GM23248 (cell line): Measurements from ENCODE around the gene TSPEAR. TPM values are rescaled to one million over a fixed set of nuclear protein-coding genes. Genes with fewer than 3 reads are reported as not detected.

ENCODE experiments used
- DNase-seq: peaks from one replicate; pipeline ENCODE4 v3.0.0-alpha.2; 2015
- H2AFZ ChIP-seq: fragments of 200-600 bp; sonication (generic); 2 replicates; pipeline ENCODE4 v1.6.1; 2016; ENCODE audit warnings: antibody characterized with exemption
- H3F3A ChIP-seq: fragments of 200-600 bp; sonication (generic); 2 replicates; pipeline ENCODE4 v1.6.1; 2016; ENCODE audit warnings: mild to moderate bottlenecking, antibody characterized with exemption, mixed run types; ENCODE audit not compliant: insufficient read depth
- H3K27ac ChIP-seq: fragments of 200-600 bp; sonication (generic); 2 replicates; pipeline ENCODE4 v1.5.1; 2016; ENCODE audit warnings: mild to moderate bottlenecking
- H3K27me3 ChIP-seq: fragments of 200-600 bp; sonication (generic); replicated peaks from 2 replicates; pipeline ENCODE4 v1.6.1; 2016; ENCODE audit warnings: mild to moderate bottlenecking; ENCODE audit not compliant: insufficient read depth
- H3K36me3 ChIP-seq: fragments of 200-600 bp; sonication (generic); 2 replicates; pipeline ENCODE4 v1.6.1; 2016; ENCODE audit warnings: low read depth, mild to moderate bottlenecking
- H3K4me1 ChIP-seq: fragments of 200-600 bp; sonication (generic); 2 replicates; pipeline ENCODE4 v1.6.1; 2016; ENCODE audit warnings: mild to moderate bottlenecking; ENCODE audit not compliant: insufficient read depth
- H3K4me2 ChIP-seq: fragments of 200-600 bp; sonication (generic); one replicate; pipeline ENCODE4 v1.6.1; 2016; ENCODE audit warnings: mild to moderate bottlenecking; ENCODE audit not compliant: unreplicated experiment
- H3K4me3 ChIP-seq: fragments of 200-600 bp; sonication (generic); 2 replicates; pipeline ENCODE4 v1.5.1; 2016; ENCODE audit warnings: mild to moderate bottlenecking
- H3K79me2 ChIP-seq: fragments of 200-600 bp; sonication (generic); 2 replicates; pipeline ENCODE4 v1.6.1; 2016; ENCODE audit warnings: mild to moderate bottlenecking; ENCODE audit not compliant: insufficient read depth
- H3K9ac ChIP-seq: fragments of 200-600 bp; sonication (generic); 2 replicates; pipeline ENCODE4 v1.6.1; 2016; ENCODE audit warnings: mild to moderate bottlenecking
- H3K9me2 ChIP-seq: fragments of 200-600 bp; sonication (generic); 2 replicates; pipeline ENCODE4 v1.6.1; 2016; ENCODE audit warnings: mixed run types, mild to moderate bottlenecking, moderate library complexity; ENCODE audit not compliant: insufficient read depth
- H3K9me3 ChIP-seq: fragments of 200-600 bp; sonication (generic); one replicate; pipeline ENCODE4 v1.6.1; 2017; ENCODE audit warnings: low read depth
- H4K20me1 ChIP-seq: fragments of 200-600 bp; sonication (generic); 2 replicates; pipeline ENCODE4 v1.6.0; 2016; ENCODE audit not compliant: insufficient read depth
- EZH2 ChIP-seq: fragments of 200-600 bp; sonication (generic); IDR thresholded peaks from 2 replicates; pipeline ENCODE4 v1.6.1; 2018; ENCODE audit warnings: antibody characterized with exemption, mild to moderate bottlenecking; ENCODE audit not compliant: insufficient read depth, poor library complexity, severe bottlenecking
- EZH2phosphoT487 ChIP-seq: fragments of 200-600 bp; sonication (generic); IDR thresholded peaks from 2 replicates; pipeline ENCODE4 v1.6.1; 2018; ENCODE audit warnings: antibody characterized with exemption, moderate library complexity, mild to moderate bottlenecking, low read depth; ENCODE audit not compliant: insufficient read depth
- WGBS, 2 experiments: methylation state at CpG; one replicate each; pipeline ENCODE4 v1.1.6; 2015 to 2017; ENCODE audit warnings: low lambda C conversion rate in 2 of 2, low coverage in 1 of 2; ENCODE audit errors: missing lambda C conversion rate in 2 of 2; 5-methylcytosine and 5-hydroxymethylcytosine counted together
- in situ Hi-C: fragments of 300-500 bp; cut with MboI; formaldehyde crosslinking; loops from 2 replicates; pipeline ENCODE4 v1.15.0; 2020
- polyA plus RNA-seq: library from polyadenylated mRNA; unstranded; fragments of >200 nt; fragmentation: Nextera tagmentation; extraction: Ambion mirVana; gene quantifications from 2 replicates; pipeline ENCODE4 v1.2.1, GENCODE V29; 2016
- total RNA-seq: library from RNA; depleted of rRNA; stranded (reverse); fragments of >200 nt; shearing (Covaris generic); gene quantifications from 2 replicates; pipeline ENCODE4 v1.2.3, GENCODE V29; 2014

TSPEAR gene
- total and polyA plus RNA-seq, 2 experiments from 2014 or later: not detected

GRCh38 chr21:44508426-44508710, 203.0 kb downstream of the TSPEAR start:
- Histone ChIP-seq H3K36me3 (no peaks in the 10 kb centered on the region), H2AFZ (no peak overlapping the region), H3K4me3 (no peak overlapping the region), H3F3A (no peaks in the 10 kb centered on the region), H3K9me3 (no peaks in the 10 kb centered on the region), H3K9ac (no peak overlapping the region), H3K27ac (no peak overlapping the region), H4K20me1 (no peaks in the 10 kb centered on the region), H3K4me2 (no peak overlapping the region), H3K79me2 (no peaks in the 10 kb centered on the region), H3K4me1 (no peaks in the 10 kb centered on the region), H3K9me2 (no peaks in the 10 kb centered on the region), H3K27me3 (0 out of 2 replicates have a peak, but pooled peaks cover 10% of the 10 kb centered on the region)
- no peak for DNase-seq
- TF ChIP-seq EZH2 (no peak), EZH2phosphoT487 (no peak)
- in situ Hi-C loops: loop anchor here (25.0 kb wide), 1 partner anchor 429 kb away; the partner anchor contains the start of gene SLX9
- WGBS, 2 experiments: 70 to 76% methylated on average over 9 of the region's 9 CpGs

GRCh38 chr21:44507673-44508425, 203.5 kb downstream of the TSPEAR start:
- DNase-seq: no peak
- Histone ChIP-seq H3K27me3 (0 out of 2 replicates have a peak, but pooled peaks cover 10% of the 10 kb centered on the region), H3K9ac (no peak overlapping the region), H4K20me1 (no peaks in the 10 kb centered on the region), H3K9me2 (no peaks in the 10 kb centered on the region), H2AFZ (no peak overlapping the region), H3K4me2 (no peak overlapping the region), H3K79me2 (no peaks in the 10 kb centered on the region), H3K9me3 (no peaks in the 10 kb centered on the region), H3K27ac (no peak overlapping the region), H3F3A (no peaks in the 10 kb centered on the region), H3K36me3 (no peaks in the 10 kb centered on the region), H3K4me3 (no peak overlapping the region), H3K4me1 (no peaks in the 10 kb centered on the region)
- 78% methylated on average over 26 of the region's 26 CpGs for WGBS, 2 experiments
- TF ChIP-seq EZH2phosphoT487 (no peak), EZH2 (no peak)
- in situ Hi-C loops: loop anchor here (25.0 kb wide), 1 partner anchor 429 kb away; the partner anchor contains the start of gene SLX9

GRCh38 chr21:44506279-44507255, 204.8 kb downstream of the TSPEAR start:
- 59% methylated on average over 44 of the region's 44 CpGs for WGBS, 2 experiments
- Histone ChIP-seq H3K27ac (no peak overlapping the region), H2AFZ (no peak overlapping the region), H3K4me2 (no peak overlapping the region), H3K9me3 (no peaks in the 10 kb centered on the region), H3K9ac (no peak overlapping the region), H3K4me3 (no peak overlapping the region), H4K20me1 (no peaks in the 10 kb centered on the region), H3K27me3 (peaks cover 10% of the 10 kb centered on the region; the same call in 1 of the 2 replicates), H3F3A (no peaks in the 10 kb centered on the region), H3K36me3 (no peaks in the 10 kb centered on the region), H3K4me1 (no peaks in the 10 kb centered on the region), H3K79me2 (no peaks in the 10 kb centered on the region), H3K9me2 (no peaks in the 10 kb centered on the region)
- DNase-seq: no peak
- in situ Hi-C loops: loop anchor here (25.0 kb wide), 1 partner anchor 431 kb away; the partner anchor contains the start of gene SLX9
- TF ChIP-seq EZH2phosphoT487: no peak
- TF ChIP-seq EZH2: no peak

DNA sequence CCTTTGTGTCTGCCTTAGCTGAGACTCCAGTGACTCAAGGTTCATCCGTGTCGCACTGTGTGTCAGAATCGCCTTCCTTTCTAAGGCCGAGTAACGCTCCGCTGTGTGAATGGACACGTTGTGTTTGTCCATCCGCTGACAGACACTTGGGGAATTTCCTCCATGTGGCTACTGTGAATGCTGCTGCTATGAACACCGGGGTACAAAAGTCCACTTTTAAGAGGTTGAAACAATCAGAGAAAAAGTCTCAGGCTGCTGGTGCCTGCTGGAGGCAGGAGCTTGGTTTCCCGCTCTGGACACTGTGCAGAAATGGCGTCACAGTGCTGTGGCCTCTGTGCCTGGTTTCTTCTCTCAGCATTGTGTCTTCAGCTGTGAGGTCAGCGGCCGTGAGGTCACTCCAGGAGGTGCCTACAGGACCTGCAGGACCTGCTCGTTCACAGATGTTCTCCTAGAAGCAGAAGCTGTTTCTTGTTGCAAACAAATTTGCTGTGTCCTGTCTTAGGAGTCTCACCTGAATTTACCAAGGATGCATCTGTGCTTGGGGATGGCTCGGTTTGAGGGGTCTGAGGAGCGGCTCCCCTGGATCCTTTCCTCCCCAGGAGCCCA, 205.6 kb downstream of the TSPEAR start:
- no peaks in the 10 kb centered on the region for H3K36me3 ChIP-seq
- peaks cover 13% of the 10 kb centered on the region; the same call in 1 of the 2 replicates for H3K27me3 ChIP-seq
- no peak for TF ChIP-seq EZH2
- no peak for TF ChIP-seq EZH2phosphoT487
- no peak overlapping the region for H3K27ac ChIP-seq
- H4K20me1 ChIP-seq: no peaks in the 10 kb centered on the region
- no peaks in the 10 kb centered on the region for H3K9me3 ChIP-seq
- no peak overlapping the region for H3K4me2 ChIP-seq
- in situ Hi-C loops: loop anchor here (25.0 kb wide), 1 partner anchor 432 kb away; the partner anchor contains the start of gene SLX9
- no peak overlapping the region for H2AFZ ChIP-seq
- H3K9ac ChIP-seq: no peak overlapping the region
- no peaks in the 10 kb centered on the region for H3K9me2 ChIP-seq
- DNase-seq: no peak
- H3K4me3 ChIP-seq: no peak overlapping the region
- H3K79me2 ChIP-seq: no peaks in the 10 kb centered on the region
- H3K4me1 ChIP-seq: no peaks in the 10 kb centered on the region
- no peaks in the 10 kb centered on the region for H3F3A ChIP-seq
- WGBS, 2 experiments: 52 to 53% methylated on average over 16 of the region's 16 CpGs
